HT1080 (cell line): Measurements from ENCODE around the gene KIAA0753. TPM values are rescaled to one million over a fixed set of nuclear protein-coding genes. Genes with fewer than 3 reads are reported as not detected.

ENCODE experiments used
- small RNA-seq: library from RNA; depleted of rRNA; stranded (forward); fragments of <200 nt; gene quantifications from one replicate; pipeline ENCODE3, GENCODE V24; 2014
- total RNA-seq: library from RNA; depleted of rRNA; stranded (reverse); fragments of >200 nt; shearing (Covaris generic); gene quantifications from 2 replicates; pipeline ENCODE4 v1.2.3, GENCODE V29; 2014; rRNA removed

The KIAA0753 gene
- total RNA-seq, 1 experiment from 2014 or later: 14.0 TPM

Small RNA genes lying within 50 kb of the gene (small RNA-seq; reads per million reads assigned to genes)
- not detected for gene MIR4520-1
- not detected for gene RNA5SP435

Other genes starting within 250 kb of the KIAA0753 start
- not detected in 2 replicates for gene AIPL1, start 205.6 kb downstream of the KIAA0753 start, total RNA-seq
- 12.8 and 12.9 TPM in 2 replicates for gene PIMREG, start 196.3 kb downstream of the KIAA0753 start, total RNA-seq
- gene PITPNM3, start 84.2 kb downstream of the KIAA0753 start, total RNA-seq: 0.32 and 0.33 TPM in 2 replicates
- gene TXNDC17, start 349 bp upstream of the KIAA0753 start, total RNA-seq: 108 and 116 TPM in 2 replicates
- 37.8 and 48.5 TPM in 2 replicates for gene MED31, start 10.9 kb upstream of the KIAA0753 start, total RNA-seq
- gene C17orf100, start 11.1 kb upstream of the KIAA0753 start, total RNA-seq: 0.23 and 0.31 TPM in 2 replicates
- not detected in 2 replicates for gene SLC13A5, start 72.7 kb upstream of the KIAA0753 start, total RNA-seq
- gene XAF1, start 115.3 kb upstream of the KIAA0753 start, total RNA-seq: not detected in 2 replicates
- gene FBXO39, start 135.5 kb upstream of the KIAA0753 start, total RNA-seq: not detected in 2 replicates
- gene TEKT1, start 191.0 kb upstream of the KIAA0753 start, total RNA-seq: not detected in 2 replicates